Measurements from ENCODE around the gene SLC12A4.

GRCh38 chr16:67936880-67937605, 31.4 kb downstream of the SLC12A4 start:
- TF ChIP-seq, protein P1, sequence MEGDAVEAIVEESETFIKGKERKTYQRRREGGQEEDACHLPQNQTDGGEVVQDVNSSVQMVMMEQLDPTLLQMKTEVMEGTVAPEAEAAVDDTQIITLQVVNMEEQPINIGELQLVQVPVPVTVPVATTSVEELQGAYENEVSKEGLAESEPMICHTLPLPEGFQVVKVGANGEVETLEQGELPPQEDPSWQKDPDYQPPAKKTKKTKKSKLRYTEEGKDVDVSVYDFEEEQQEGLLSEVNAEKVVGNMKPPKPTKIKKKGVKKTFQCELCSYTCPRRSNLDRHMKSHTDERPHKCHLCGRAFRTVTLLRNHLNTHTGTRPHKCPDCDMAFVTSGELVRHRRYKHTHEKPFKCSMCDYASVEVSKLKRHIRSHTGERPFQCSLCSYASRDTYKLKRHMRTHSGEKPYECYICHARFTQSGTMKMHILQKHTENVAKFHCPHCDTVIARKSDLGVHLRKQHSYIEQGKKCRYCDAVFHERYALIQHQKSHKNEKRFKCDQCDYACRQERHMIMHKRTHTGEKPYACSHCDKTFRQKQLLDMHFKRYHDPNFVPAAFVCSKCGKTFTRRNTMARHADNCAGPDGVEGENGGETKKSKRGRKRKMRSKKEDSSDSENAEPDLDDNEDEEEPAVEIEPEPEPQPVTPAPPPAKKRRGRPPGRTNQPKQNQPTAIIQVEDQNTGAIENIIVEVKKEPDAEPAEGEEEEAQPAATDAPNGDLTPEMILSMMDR (IDR thresholded peaks at IDR 0.05): no peak
- no peak for TF ChIP-seq POLR2A (IDR thresholded peaks at IDR 0.05)

Data from stomach (tissue), 4 donors.